C4-2B (cell line): ENCODE measurements around the gene ATG2A.

Experiments
- ZFX ChIP-seq: fragments of 450-650 bp; IDR thresholded peaks from 2 replicates; pipeline ENCODE4 v1.6.1; 2017
- TF ChIP-seq, protein P1 (sequence below): fragments of 450-650 bp; conservative IDR thresholded peaks from 2 replicates; pipeline ENCODE4 v1.5.1; 2017; ENCODE audit warnings: mild to moderate bottlenecking

DNA sequence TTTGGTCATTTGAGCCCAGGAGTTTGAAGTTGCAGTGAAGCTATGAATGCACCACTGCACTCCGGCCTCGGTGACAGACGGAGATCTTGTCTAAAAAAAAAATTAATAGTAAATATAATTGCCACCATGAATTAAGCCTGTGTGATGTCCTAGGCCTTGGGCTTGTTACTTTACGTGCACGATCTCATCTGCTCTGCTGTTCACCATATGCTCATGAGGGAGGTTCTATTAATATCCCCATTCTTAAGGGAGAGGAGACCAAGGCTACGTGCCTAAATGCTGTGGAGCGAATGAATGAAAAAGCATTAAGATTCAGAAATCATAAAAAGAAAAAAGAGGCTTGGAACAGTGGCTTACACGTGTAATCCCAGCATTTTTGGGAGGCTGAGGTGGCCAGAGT is 2.6 kb upstream of the ATG2A start:
- TF ChIP-seq, protein P1, sequence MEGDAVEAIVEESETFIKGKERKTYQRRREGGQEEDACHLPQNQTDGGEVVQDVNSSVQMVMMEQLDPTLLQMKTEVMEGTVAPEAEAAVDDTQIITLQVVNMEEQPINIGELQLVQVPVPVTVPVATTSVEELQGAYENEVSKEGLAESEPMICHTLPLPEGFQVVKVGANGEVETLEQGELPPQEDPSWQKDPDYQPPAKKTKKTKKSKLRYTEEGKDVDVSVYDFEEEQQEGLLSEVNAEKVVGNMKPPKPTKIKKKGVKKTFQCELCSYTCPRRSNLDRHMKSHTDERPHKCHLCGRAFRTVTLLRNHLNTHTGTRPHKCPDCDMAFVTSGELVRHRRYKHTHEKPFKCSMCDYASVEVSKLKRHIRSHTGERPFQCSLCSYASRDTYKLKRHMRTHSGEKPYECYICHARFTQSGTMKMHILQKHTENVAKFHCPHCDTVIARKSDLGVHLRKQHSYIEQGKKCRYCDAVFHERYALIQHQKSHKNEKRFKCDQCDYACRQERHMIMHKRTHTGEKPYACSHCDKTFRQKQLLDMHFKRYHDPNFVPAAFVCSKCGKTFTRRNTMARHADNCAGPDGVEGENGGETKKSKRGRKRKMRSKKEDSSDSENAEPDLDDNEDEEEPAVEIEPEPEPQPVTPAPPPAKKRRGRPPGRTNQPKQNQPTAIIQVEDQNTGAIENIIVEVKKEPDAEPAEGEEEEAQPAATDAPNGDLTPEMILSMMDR: no peak
- no peak for TF ChIP-seq ZFX
